PC-3 (cell line): Measurements from ENCODE around the gene SOX5. TPM values are rescaled to one million over a fixed set of nuclear protein-coding genes. Genes with fewer than 3 reads are reported as not detected.
"Not testable (repeated sequence)": the region's sequence is repeated elsewhere in the genome, so short reads cannot be mapped to it uniquely, and the experiment has no call there.

Experiments used
- ATAC-seq: fragments of 200-7000 bp; cut with Tn5 transposase; 2 replicates; pipeline ENCODE4 v1.9.1; 2020; ENCODE audit warnings: mild to moderate bottlenecking, moderate library complexity
- BruUV-seq: library from RNA; stranded (reverse); fragments of 400-500 nt; replicated peaks from 2 replicates; lab custom pipeline; 2021; lab: Mats Ljungman, UMichigan
- CTCF ChIA-PET: fragments of 300-600 bp; sonication (Branson Sonifier 250); formaldehyde crosslinking; loops from one replicate; lab custom pipeline; 2022; ENCODE audit warnings: antibody characterized with exemption; lab: Charles Lee
- POLR2A ChIA-PET: fragments of 300-600 bp; sonication (Branson Sonifier 250); formaldehyde crosslinking; loops from one replicate; lab custom pipeline; 2022; ENCODE audit warnings: antibody characterized with exemption; ENCODE audit not compliant: unreplicated experiment; lab: Charles Lee
- DNase-seq: peaks from one replicate; pipeline ENCODE4 v3.0.0-alpha.2; 2015
- H2AFZ ChIP-seq: fragments of 300-600 bp; sonication (generic); 2 replicates; pipeline ENCODE4 v1.6.0; 2016; ENCODE audit warnings: antibody characterized with exemption, low read length
- H3F3A ChIP-seq: fragments of 300-600 bp; sonication (generic); one replicate; pipeline ENCODE4 v1.6.0; 2017; ENCODE audit warnings: antibody characterized with exemption, low read length, control low read depth, mild to moderate bottlenecking; ENCODE audit not compliant: unreplicated experiment
- H3K27ac ChIP-seq: fragments of 300-600 bp; sonication (generic); 2 replicates; pipeline ENCODE4 v1.5.1; 2016; ENCODE audit warnings: mild to moderate bottlenecking, low read length
- H3K27me3 ChIP-seq: fragments of 300-600 bp; sonication (generic); 2 replicates; pipeline ENCODE4 v1.6.1; 2016; ENCODE audit warnings: low read length, mixed read lengths
- H3K36me3 ChIP-seq: fragments of 300-600 bp; sonication (generic); 2 replicates; pipeline ENCODE4 v1.6.1; 2016; ENCODE audit warnings: low read depth, mixed run types, low read length, mixed read lengths
- H3K4me1 ChIP-seq: fragments of 300-600 bp; sonication (generic); 2 replicates; pipeline ENCODE4 v1.5.1; 2016; ENCODE audit warnings: low read length; ENCODE audit not compliant: insufficient read depth
- H3K4me2 ChIP-seq: fragments of 300-600 bp; sonication (generic); 2 replicates; pipeline ENCODE4 v1.6.0; 2016; ENCODE audit warnings: low read length
- H3K4me3 ChIP-seq: fragments of 300-600 bp; sonication (generic); 2 replicates; pipeline ENCODE4 v1.5.1; 2016; ENCODE audit warnings: mild to moderate bottlenecking, low read length, mixed read lengths
- H3K79me2 ChIP-seq: fragments of 300-600 bp; sonication (generic); 2 replicates; pipeline ENCODE4 v1.6.1; 2017; ENCODE audit warnings: low read length, mixed read lengths
- H3K9ac ChIP-seq: fragments of 300-600 bp; sonication (generic); 2 replicates; pipeline ENCODE4 v1.6.0; 2016; ENCODE audit warnings: mild to moderate bottlenecking, low read length
- H3K9me2 ChIP-seq: fragments of 300-600 bp; sonication (generic); replicated peaks from 2 replicates; pipeline ENCODE4 v1.6.1; 2016; ENCODE audit warnings: mixed run types, low read length, mixed read lengths
- H3K9me3 ChIP-seq: fragments of 300-600 bp; sonication (generic); 2 replicates; pipeline ENCODE4 v1.6.1; 2016; ENCODE audit warnings: low read length, mixed read lengths
- H4K20me1 ChIP-seq: fragments of 300-600 bp; sonication (generic); 2 replicates; pipeline ENCODE4 v1.6.1; 2016; ENCODE audit warnings: low read length, mixed read lengths
- EZH2 ChIP-seq: fragments of 300-600 bp; sonication (generic); IDR thresholded peaks from one replicate; pipeline ENCODE4 v1.6.1; 2017; ENCODE audit warnings: antibody characterized with exemption, mild to moderate bottlenecking, low read length; ENCODE audit not compliant: unreplicated experiment
- EZH2phosphoT487 ChIP-seq: fragments of 300-600 bp; sonication (generic); IDR thresholded peaks from 2 replicates; pipeline ENCODE4 v1.6.1; 2018; ENCODE audit warnings: mild to moderate bottlenecking, antibody characterized with exemption, low read length, borderline replicate concordance
- intact Hi-C: fragments of 100-400 bp; cut with micrococcal nuclease; formaldehyde crosslinking; loops from 2 replicates; pipeline ENCODE4 v1.9.0; 2023
- total RNA-seq: library from RNA; depleted of rRNA; stranded (reverse); fragments of >200 nt; gene quantifications from 2 replicates; pipeline ENCODE4 v1.2.3, GENCODE V29; 2014
- TF ChIP-seq, protein P1 (sequence below): fragments of 300-600 bp; sonication (generic); conservative IDR thresholded peaks from 2 replicates; pipeline ENCODE4 v1.5.1; 2017; ENCODE audit warnings: antibody characterized with exemption, low read depth, mild to moderate bottlenecking, low read length

Gene SOX5
- total RNA-seq, 1 experiment from 2014 or later = not detected

DNA sequence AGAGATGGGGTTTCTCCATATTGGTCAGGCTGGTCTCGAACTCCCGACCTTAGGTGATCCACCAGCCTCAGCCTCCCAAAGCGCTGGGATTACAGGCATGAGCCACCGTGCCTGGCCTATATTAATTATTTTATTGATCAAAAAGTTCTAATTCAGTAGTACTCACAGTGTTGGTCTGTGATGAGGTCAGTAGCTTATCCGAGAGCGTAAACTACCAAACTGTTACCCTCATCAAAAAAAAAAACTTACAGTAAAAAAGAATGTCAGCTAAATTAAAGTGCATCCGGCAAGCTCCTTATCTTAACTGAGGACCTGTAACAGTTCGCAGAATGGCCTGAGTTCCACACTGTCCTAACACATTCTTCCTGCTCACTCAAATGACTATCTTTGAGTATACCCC lies 228.2 kb downstream of the SOX5 start:
- TF ChIP-seq EZH2 (no peak), EZH2phosphoT487 (no peak)
- TF ChIP-seq, protein P1, sequence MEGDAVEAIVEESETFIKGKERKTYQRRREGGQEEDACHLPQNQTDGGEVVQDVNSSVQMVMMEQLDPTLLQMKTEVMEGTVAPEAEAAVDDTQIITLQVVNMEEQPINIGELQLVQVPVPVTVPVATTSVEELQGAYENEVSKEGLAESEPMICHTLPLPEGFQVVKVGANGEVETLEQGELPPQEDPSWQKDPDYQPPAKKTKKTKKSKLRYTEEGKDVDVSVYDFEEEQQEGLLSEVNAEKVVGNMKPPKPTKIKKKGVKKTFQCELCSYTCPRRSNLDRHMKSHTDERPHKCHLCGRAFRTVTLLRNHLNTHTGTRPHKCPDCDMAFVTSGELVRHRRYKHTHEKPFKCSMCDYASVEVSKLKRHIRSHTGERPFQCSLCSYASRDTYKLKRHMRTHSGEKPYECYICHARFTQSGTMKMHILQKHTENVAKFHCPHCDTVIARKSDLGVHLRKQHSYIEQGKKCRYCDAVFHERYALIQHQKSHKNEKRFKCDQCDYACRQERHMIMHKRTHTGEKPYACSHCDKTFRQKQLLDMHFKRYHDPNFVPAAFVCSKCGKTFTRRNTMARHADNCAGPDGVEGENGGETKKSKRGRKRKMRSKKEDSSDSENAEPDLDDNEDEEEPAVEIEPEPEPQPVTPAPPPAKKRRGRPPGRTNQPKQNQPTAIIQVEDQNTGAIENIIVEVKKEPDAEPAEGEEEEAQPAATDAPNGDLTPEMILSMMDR = no peak
- no peak overlapping the region for H3K4me3 ChIP-seq
- no peaks in the 10 kb centered on the region for H3K36me3 ChIP-seq
- no peaks in the 10 kb centered on the region for H3K79me2 ChIP-seq
- intact Hi-C loops = no loop called here
- H3K9me3 ChIP-seq = no peaks in the 10 kb centered on the region
- H2AFZ ChIP-seq = no peak overlapping the region
- H3K27me3 ChIP-seq = no peaks in the 10 kb centered on the region
- H3K9ac ChIP-seq = no peak overlapping the region
- ChIA-PET CTCF (no interaction called here), POLR2A (no interaction called here)
- no peaks in the 10 kb centered on the region for H4K20me1 ChIP-seq
- no TSS peak for BruUV-seq
- DNase-seq = no peak
- no peak overlapping the region for H3K27ac ChIP-seq
- no peaks in the 10 kb centered on the region for H3K4me1 ChIP-seq
- H3K4me2 ChIP-seq = no peak overlapping the region
- H3F3A ChIP-seq = no peaks in the 10 kb centered on the region
- ATAC-seq = no peak
- no peaks in the 10 kb centered on the region for H3K9me2 ChIP-seq

DNA sequence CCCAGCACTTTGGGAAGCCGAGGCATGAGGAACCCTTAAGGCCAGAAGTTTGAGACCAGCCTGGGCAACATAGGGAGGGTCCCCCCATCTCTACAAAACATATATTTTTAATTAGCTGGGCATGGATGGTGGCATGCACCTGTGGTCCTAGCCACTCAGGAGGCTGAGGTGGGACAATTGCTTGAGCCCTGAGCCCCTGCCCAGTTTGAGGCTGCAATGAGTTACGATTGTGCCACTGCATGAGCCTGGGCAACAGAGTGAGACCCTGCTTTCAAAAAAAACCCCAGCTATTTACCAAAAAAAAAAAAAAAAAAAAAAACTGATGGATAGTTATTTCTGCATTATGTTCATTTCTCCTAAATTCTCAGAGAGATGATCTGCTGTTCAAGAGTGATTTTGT lies 230.0 kb downstream of the SOX5 start:
- CTCF ChIA-PET = no interaction called here
- ATAC-seq = no peak
- Histone ChIP-seq H3K79me2 (no peaks in the 10 kb centered on the region), H2AFZ (no peak overlapping the region), H3K9me2 (no peaks in the 10 kb centered on the region), H3K27ac (no peak overlapping the region), H3F3A (no peaks in the 10 kb centered on the region), H3K9me3 (no peaks in the 10 kb centered on the region), H3K4me2 (no peak overlapping the region), H3K4me3 (no peak overlapping the region), H4K20me1 (no peaks in the 10 kb centered on the region), H3K36me3 (no peaks in the 10 kb centered on the region), H3K4me1 (no peaks in the 10 kb centered on the region), H3K9ac (no peak overlapping the region), H3K27me3 (no peaks in the 10 kb centered on the region; the same call in 1 of the 2 replicates)
- BruUV-seq = no TSS peak
- no peak for DNase-seq
- intact Hi-C loops = no loop called here
- no peak for TF ChIP-seq EZH2
- TF ChIP-seq, protein P1 = no peak
- no peak for TF ChIP-seq EZH2phosphoT487
- POLR2A ChIA-PET = no interaction called here

DNA sequence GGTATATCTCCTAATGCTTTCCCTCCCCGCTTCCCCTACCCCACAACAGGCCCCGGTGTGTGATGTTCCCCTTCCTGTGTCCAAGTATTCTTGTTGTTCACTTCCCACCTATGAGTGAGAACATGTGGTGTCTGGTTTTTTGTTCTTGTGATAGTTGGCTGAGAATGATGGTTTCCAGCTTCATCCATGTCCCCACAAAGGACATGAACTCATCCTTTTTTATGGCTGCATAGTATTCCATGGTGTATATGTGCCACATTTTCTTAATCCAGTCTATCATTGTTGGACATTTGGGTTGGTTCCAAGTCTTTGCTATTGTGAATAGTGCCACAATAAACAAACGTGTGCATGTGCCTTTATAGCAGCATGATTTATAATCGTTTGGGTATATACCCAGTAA lies 239.1 kb downstream of the SOX5 start:
- H3K27ac ChIP-seq, H3K4me3 ChIP-seq, BruUV-seq, H3K27me3 ChIP-seq, CTCF ChIA-PET, H3K9me3 ChIP-seq, H3K4me1 ChIP-seq, H3F3A ChIP-seq, H3K4me2 ChIP-seq, H4K20me1 ChIP-seq, H3K36me3 ChIP-seq, H2AFZ ChIP-seq, ATAC-seq, POLR2A ChIA-PET, H3K9me2 ChIP-seq, intact Hi-C loops, H3K9ac ChIP-seq, DNase-seq, H3K79me2 ChIP-seq: not testable (repeated sequence)
